H1 (cell line): ENCODE results near the gene SYTL2. TPM values are rescaled to one million over a fixed set of nuclear protein-coding genes. Genes with fewer than 3 reads are reported as not detected.
A peak's percentile ranks its signal among the peaks of the same experiment; 100 is the strongest.

Experiments
- CTCF ChIA-PET: fragments of 300-600 bp; sonication (Branson Sonifier 250); formaldehyde crosslinking; loops from one replicate; lab custom pipeline; 2021; ENCODE audit not compliant: partially characterized antibody; lab: Charles Lee
- POLR2A ChIA-PET: fragments of 300-600 bp; sonication (Branson Sonifier 250); formaldehyde crosslinking; loops from one replicate; lab custom pipeline; 2021; ENCODE audit warnings: inconsistent platforms; ENCODE audit not compliant: partially characterized antibody; lab: Charles Lee
- DNase-seq, 2 experiments: peaks; one replicate each; pipeline versions ENCODE4 v3.0.0 to v3.0.0-alpha.2; 2010 to 2022; ENCODE audit warnings: low spot score in 2 of 2, low read depth in 1 of 2, mixed read lengths in 1 of 2
- FAIRE-seq: peaks from 2 replicates; lab custom pipeline; 2011; peaks lifted over from hg19 to GRCh38; lab: Jason Lieb, UNC
- H2AFZ ChIP-seq: 2 replicates; pipeline ENCODE4 v1.8.1; 2012; ENCODE audit warnings: low read length, inconsistent platforms
- H2AK5ac ChIP-seq: 2 replicates; pipeline ENCODE4 v1.6.1; 2013; ENCODE audit warnings: low read depth, low read length
- H2BK120ac ChIP-seq: replicated peaks from 2 replicates; pipeline ENCODE3; 2013; ENCODE audit warnings: low read depth, low read length, inconsistent platforms
- H2BK12ac ChIP-seq: 2 replicates; pipeline ENCODE4 v1.6.1; 2013; ENCODE audit warnings: low read depth, low read length
- H2BK15ac ChIP-seq: 2 replicates; pipeline ENCODE4 v1.6.1; 2013; ENCODE audit warnings: low read length
- H2BK20ac ChIP-seq: 2 replicates; pipeline ENCODE4 v1.6.1; 2013; ENCODE audit warnings: low read length
- H2BK5ac ChIP-seq: 2 replicates; pipeline ENCODE4 v1.6.1; 2013; ENCODE audit warnings: low read depth, low read length
- H3K14ac ChIP-seq: 2 replicates; pipeline ENCODE4 v1.6.1; 2013; ENCODE audit warnings: inconsistent platforms; ENCODE audit not compliant: insufficient read length
- H3K18ac ChIP-seq: 2 replicates; pipeline ENCODE4 v1.6.1; 2013; ENCODE audit warnings: low read length; ENCODE audit errors: extremely low read depth
- H3K23ac ChIP-seq: 2 replicates; pipeline ENCODE4 v1.6.1; 2013; ENCODE audit warnings: inconsistent platforms; ENCODE audit not compliant: insufficient read length
- H3K23me2 ChIP-seq: 2 replicates; pipeline ENCODE4 v1.6.1; 2013; ENCODE audit warnings: low read depth, low read length
- H3K27ac ChIP-seq: 2 replicates; pipeline ENCODE4 v1.6.1; 2011; ENCODE audit warnings: low read depth, low read length, inconsistent platforms
- H3K27me3 ChIP-seq, 4 experiments: replicated peaks in 1 of 4; 1 replicate in 1 of 4; 2 replicates in 3 of 4; pipeline versions ENCODE4 v1.6.1 to v1.8.1; 2011 to 2013; ENCODE audit warnings: low read length in 3 of 4, mild to moderate bottlenecking in 3 of 4, inconsistent platforms in 2 of 4, mixed read lengths in 2 of 4, moderate library complexity in 1 of 4; ENCODE audit not compliant: control insufficient read depth in 3 of 4, insufficient read depth in 3 of 4; ENCODE audit errors: extremely low read depth in 1 of 4
- H3K36me3 ChIP-seq, 4 experiments: 2 replicates each; pipeline versions ENCODE4 v1.6.1 to v1.8.1; 2011 to 2013; ENCODE audit warnings: mild to moderate bottlenecking in 4 of 4, low read length in 3 of 4, moderate library complexity in 2 of 4, control low read depth in 1 of 4, inconsistent platforms in 1 of 4; ENCODE audit not compliant: insufficient read depth in 4 of 4, control insufficient read depth in 2 of 4
- H3K4ac ChIP-seq: replicated peaks from 2 replicates; pipeline ENCODE3; 2013; ENCODE audit warnings: low read length, low read depth, mixed read lengths, inconsistent platforms; ENCODE audit not compliant: insufficient read length
- H3K4me1 ChIP-seq, 4 experiments: replicated peaks in 1 of 4; 1 replicate in 1 of 4; 2 replicates in 3 of 4; pipeline versions ENCODE4 v1.6.1 to v1.8.1; 2011 to 2013; ENCODE audit warnings: low read length in 3 of 4, inconsistent platforms in 2 of 4, mixed read lengths in 1 of 4; ENCODE audit not compliant: insufficient read depth in 4 of 4, control insufficient read depth in 3 of 4
- H3K4me2 ChIP-seq, 2 experiments: 2 replicates each; pipeline versions ENCODE4 v1.6.1 to v1.8.1; 2011 to 2013; ENCODE audit warnings: low read depth in 2 of 2, low read length in 2 of 2, control low read depth in 1 of 2, inconsistent platforms in 1 of 2, mild to moderate bottlenecking in 1 of 2; ENCODE audit not compliant: insufficient read depth in 1 of 2
- H3K4me3 ChIP-seq, 4 experiments: fragments of 200-600, 300-600 bp in 1 of 4; sonication (generic), shearing (Covaris generic), sonication (Bioruptor Twin) in 1 of 4; 2 replicates each; pipeline versions ENCODE4 v1.5.1 to v1.8.1; 2011 to 2016; ENCODE audit warnings: low read length in 4 of 4, low read depth in 3 of 4, control low read depth in 2 of 4, inconsistent platforms in 2 of 4, mild to moderate bottlenecking in 2 of 4, mixed read lengths in 1 of 4, moderate library complexity in 1 of 4; ENCODE audit not compliant: insufficient read depth in 2 of 4; ENCODE audit errors: extremely low read depth in 1 of 4
- H3K56ac ChIP-seq: replicated peaks from 2 replicates; pipeline ENCODE3; 2013; ENCODE audit warnings: low read depth, mild to moderate bottlenecking, mixed read lengths, low read length, inconsistent platforms; ENCODE audit not compliant: insufficient read length
- H3K79me1 ChIP-seq: 2 replicates; pipeline ENCODE4 v1.6.1; 2013; ENCODE audit warnings: low read depth, low read length, control low read depth
- H3K79me2 ChIP-seq, 2 experiments: 2 replicates each; pipeline versions ENCODE4 v1.6.1 to v1.8.1; 2012 to 2013; ENCODE audit warnings: low read length in 2 of 2, mild to moderate bottlenecking in 2 of 2, inconsistent platforms in 1 of 2; ENCODE audit not compliant: insufficient read depth in 2 of 2, control insufficient read depth in 1 of 2
- H3K9ac ChIP-seq, 4 experiments: replicated peaks in 1 of 4; 1 replicate in 1 of 4; 2 replicates in 3 of 4; pipeline versions ENCODE4 v1.6.1 to v1.8.1; 2011 to 2013; ENCODE audit warnings: low read depth in 3 of 4, low read length in 3 of 4, control low read depth in 2 of 4, mild to moderate bottlenecking in 2 of 4, moderate library complexity in 2 of 4, inconsistent platforms in 1 of 4; ENCODE audit errors: extremely low read depth in 1 of 4
- H3K9me3 ChIP-seq, 2 experiments: 2 replicates each; pipeline versions ENCODE4 v1.6.1 to v1.8.1; 2012 to 2013; ENCODE audit warnings: mild to moderate bottlenecking in 2 of 2, moderate library complexity in 2 of 2, control low read depth in 1 of 2, inconsistent platforms in 1 of 2, low read depth in 1 of 2, low read length in 1 of 2, mixed read lengths in 1 of 2; ENCODE audit not compliant: insufficient read depth in 2 of 2
- H4K20me1 ChIP-seq, 2 experiments: replicated peaks in 1 of 2; 2 replicates each; pipeline versions ENCODE3 to v1.8.1; 2011 to 2013; ENCODE audit warnings: inconsistent platforms in 2 of 2, low read length in 2 of 2, mild to moderate bottlenecking in 1 of 2; ENCODE audit not compliant: insufficient read depth in 2 of 2, control insufficient read depth in 1 of 2
- H4K5ac ChIP-seq: 2 replicates; pipeline ENCODE4 v1.6.1; 2013; ENCODE audit warnings: low read length, low read depth, mixed read lengths, inconsistent platforms; ENCODE audit not compliant: insufficient read length
- H4K8ac ChIP-seq: 2 replicates; pipeline ENCODE4 v1.8.0; 2013; ENCODE audit warnings: mild to moderate bottlenecking, moderate library complexity, low read length, inconsistent platforms; ENCODE audit not compliant: insufficient read depth; ENCODE audit errors: extremely low read depth
- H4K91ac ChIP-seq: replicated peaks from 2 replicates; pipeline ENCODE3; 2013; ENCODE audit warnings: low read length, mixed read lengths, inconsistent platforms; ENCODE audit not compliant: insufficient read length
- BACH1 ChIP-seq: IDR thresholded peaks from 2 replicates; pipeline ENCODE4 v1.6.1; 2012; ENCODE audit warnings: low read length, improper control_type of control experiment
- BCL11A ChIP-seq, 2 experiments: IDR thresholded peaks; one replicate each; pipeline ENCODE4 v1.6.1; 2011; ENCODE audit warnings: low read depth in 2 of 2, low read length in 2 of 2, mild to moderate bottlenecking in 2 of 2
- CBX5 ChIP-seq: fragments of 300-800, 300-1000 bp; sonication (generic); IDR thresholded peaks from 2 replicates; pipeline ENCODE4 v1.7.1; 2016; ENCODE audit warnings: antibody characterized with exemption, low read length, low read depth
- CHD1 ChIP-seq: IDR thresholded peaks from 2 replicates; pipeline ENCODE4 v1.6.1; 2012; ENCODE audit warnings: low read depth, low read length, improper control_type of control experiment
- CHD2 ChIP-seq: IDR thresholded peaks from 2 replicates; pipeline ENCODE4 v1.6.1; 2012; ENCODE audit warnings: low read length, improper control_type of control experiment
- GTF2F1 ChIP-seq: IDR thresholded peaks from 2 replicates; pipeline ENCODE4 v1.6.1; 2012; ENCODE audit warnings: low read depth, low read length, improper control_type of control experiment, borderline replicate concordance
- SAP30 ChIP-seq: fragments of 300-600 bp; sonication (generic); IDR thresholded peaks from 2 replicates; pipeline ENCODE4 v1.7.1; 2012; ENCODE audit warnings: low read length, moderate library complexity, mild to moderate bottlenecking, inconsistent platforms; ENCODE audit not compliant: insufficient read depth, insufficient replicate concordance
- SUZ12 ChIP-seq: fragments of 200-600 bp; sonication (generic); IDR thresholded peaks from 2 replicates; pipeline ENCODE4 v1.6.1; 2012; ENCODE audit warnings: mild to moderate bottlenecking, inconsistent platforms, low read length, moderate library complexity, mixed read lengths
- USF2 ChIP-seq: IDR thresholded peaks from 2 replicates; pipeline ENCODE4 v1.6.1; 2011; ENCODE audit warnings: low read length, improper control_type of control experiment
- WGBS, 2 experiments: shearing (Covaris generic) in 1 of 2; methylation state at CpG; one replicate each; pipeline versions ENCODE4 v1.1.6 to v1.1.7; 2013 to 2015; ENCODE audit warnings: low lambda C conversion rate in 2 of 2, mixed read lengths in 2 of 2, inconsistent platforms in 1 of 2, low coverage in 1 of 2, missing lambda C conversion rate in 1 of 2; ENCODE audit not compliant: insufficient replicate concordance in 2 of 2, insufficient coverage in 1 of 2, insufficient read length in 1 of 2; ENCODE audit errors: extremely low coverage in 1 of 2, missing lambda C conversion rate in 1 of 2; 5-methylcytosine and 5-hydroxymethylcytosine counted together
- polyA plus RNA-seq, 7 experiments: library from polyadenylated mRNA; depleted of rRNA in 3 of 7; stranded (reverse) in 5 of 7; unstranded in 2 of 7; fragments of >200 nt in 5 of 7; fragments of 200-250 nt in 2 of 7; gene quantifications; 1 replicate in 5 of 7; 2 replicates in 1 of 7; 4 replicates in 1 of 7; pipeline versions ENCODE4 v1.2.1 to v1.2.3, GENCODE V29; 2011 to 2013; ENCODE audit warnings: missing spikeins in 2 of 7, mixed read lengths in 2 of 7
- total RNA-seq: library from RNA; stranded (reverse); fragmentation: NEBNext Ultra II Directional; extraction: Animal tissue kit (Norgen Biotek cat#: 25700); gene quantifications from 2 replicates; pipeline ENCODE4 v1.2.1, GENCODE V29; 2021
- TF ChIP-seq, protein P1 (sequence below): IDR thresholded peaks from 2 replicates; pipeline ENCODE4 v1.6.1; 2012; ENCODE audit warnings: low read length, inconsistent platforms

SYTL2 gene
- total and polyA plus RNA-seq, 2 of the 8 experiments (the other 6 are each of a cell fraction or from before 2014, with no cell fraction given): 1.3 to 9.1 TPM

- Histone ChIP-seq H3K4me1 (peaks cover 4 to 13% (median 8%) of the 10 kb centered on the region in 4 experiments; a peak in 6 of 7 replicates), H3K9ac (no peak overlapping the region), H2BK20ac (peak overlapping the region; percentile 32), H3K79me1 (no peaks in the 10 kb centered on the region), H3K27me3 (no peaks in the 10 kb centered on the region), H4K5ac (no peak overlapping the region), H2AK5ac (no peak overlapping the region), H3K23ac (no peak overlapping the region), H3K4ac (no peak overlapping the region), H3K4me3 (no peak overlapping the region), H3K36me3 (no peaks in the 10 kb centered on the region), H2BK120ac (no peak overlapping the region), H3K14ac (no peak overlapping the region), H3K9me3 (no peaks in the 10 kb centered on the region), H3K27ac (no peak overlapping the region), H2AFZ (no peak overlapping the region), H4K20me1 (no peaks in the 10 kb centered on the region), H4K91ac (no peak overlapping the region), H2BK12ac (peak overlapping the region; percentile 40; the same call in 1 of the 2 replicates), H2BK5ac (no peak overlapping the region), H3K56ac (no peak overlapping the region), H2BK15ac (no peak overlapping the region), H3K23me2 (no peaks in the 10 kb centered on the region), H3K18ac (no peak overlapping the region; the same call in 1 of the 2 replicates), H3K4me2 (0 out of 4 replicates have a peak overlapping the region, but pooled peaks of 1 of the 2 experiments have one; percentile 2), H4K8ac (no peak overlapping the region), H3K79me2 (no peaks in the 10 kb centered on the region)
- CTCF ChIA-PET: interaction anchor here (1.3 kb wide), 1 partner anchor 24 kb away, joined by 3 read pairs; no protein-coding TSS in a partner anchor
- no peak for DNase-seq
- WGBS, 2 experiments: 52% methylated on average over 3 of the region's 3 CpGs; no CpG with 5 or more reads in 1 of the 2 experiments
- POLR2A ChIA-PET: no interaction called here
- no peak for FAIRE-seq
- TF ChIP-seq CHD1 (no peak), BCL11A (IDR thresholded peaks at IDR 0.05; ENCODE audit: low read depth in 2 of 2, low read length in 2 of 2) (no peak), CHD2 (no peak), SUZ12 (no peak), SAP30 (no peak), USF2 (no peak), BACH1 (no peak), GTF2F1 (no peak), CBX5 (no peak)
- TF ChIP-seq, protein P1, sequence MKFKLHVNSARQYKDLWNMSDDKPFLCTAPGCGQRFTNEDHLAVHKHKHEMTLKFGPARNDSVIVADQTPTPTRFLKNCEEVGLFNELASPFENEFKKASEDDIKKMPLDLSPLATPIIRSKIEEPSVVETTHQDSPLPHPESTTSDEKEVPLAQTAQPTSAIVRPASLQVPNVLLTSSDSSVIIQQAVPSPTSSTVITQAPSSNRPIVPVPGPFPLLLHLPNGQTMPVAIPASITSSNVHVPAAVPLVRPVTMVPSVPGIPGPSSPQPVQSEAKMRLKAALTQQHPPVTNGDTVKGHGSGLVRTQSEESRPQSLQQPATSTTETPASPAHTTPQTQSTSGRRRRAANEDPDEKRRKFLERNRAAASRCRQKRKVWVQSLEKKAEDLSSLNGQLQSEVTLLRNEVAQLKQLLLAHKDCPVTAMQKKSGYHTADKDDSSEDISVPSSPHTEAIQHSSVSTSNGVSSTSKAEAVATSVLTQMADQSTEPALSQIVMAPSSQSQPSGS: no peak
Observed at GRCh38 chr11:85749287-85749834, 61.6 kb downstream of the SYTL2 start.
